ENCODE measurements around the gene HCFC1. TPM values are rescaled to one million over a fixed set of nuclear protein-coding genes. Genes with fewer than 3 reads are reported as not detected.

Gene HCFC1
- total and polyA plus RNA-seq, 9 of the 15 experiments (the other 6 are each of a cell fraction or from before 2014, with no cell fraction given), result 2.8 to 133 (median 17.1) TPM

- no peak for TF ChIP-seq TRIM25 (IDR thresholded peaks at IDR 0.05; ENCODE audit: borderline replicate concordance)
- no peak for TF ChIP-seq TFAM (CRISPR knock-in tag; conservative IDR thresholded peaks at IDR 0.05)
- peak; percentile 11 for TF ChIP-seq CCNT2 (IDR thresholded peaks at IDR 0.05; ENCODE audit: borderline replicate concordance, extremely low read depth, insufficient read length, low read depth, low read length)
- TF ChIP-seq FIP1L1 (IDR thresholded peaks at IDR 0.05; ENCODE audit: low read depth, low read length, poor library complexity, severe bottlenecking), result no peak
- TF ChIP-seq, protein P1, sequence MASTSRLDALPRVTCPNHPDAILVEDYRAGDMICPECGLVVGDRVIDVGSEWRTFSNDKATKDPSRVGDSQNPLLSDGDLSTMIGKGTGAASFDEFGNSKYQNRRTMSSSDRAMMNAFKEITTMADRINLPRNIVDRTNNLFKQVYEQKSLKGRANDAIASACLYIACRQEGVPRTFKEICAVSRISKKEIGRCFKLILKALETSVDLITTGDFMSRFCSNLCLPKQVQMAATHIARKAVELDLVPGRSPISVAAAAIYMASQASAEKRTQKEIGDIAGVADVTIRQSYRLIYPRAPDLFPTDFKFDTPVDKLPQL (IDR thresholded peaks at IDR 0.05; ENCODE audit: extremely low read depth, insufficient read length), result no peak
- no peak for TF ChIP-seq ZNF79 (CRISPR knock-in tag; IDR thresholded peaks at IDR 0.05; ENCODE audit: low read depth)
- no peak for TF ChIP-seq ZFP36 (IDR thresholded peaks at IDR 0.05; ENCODE audit: low read depth, low read length, partially characterized antibody)
- TF ChIP-seq JUNB (CRISPR knock-in tag; conservative IDR thresholded peaks at IDR 0.05), result no peak
- TF ChIP-seq ZNF282 (CRISPR knock-in tag; IDR thresholded peaks at IDR 0.05), result no peak
- TF ChIP-seq CBX8 (IDR thresholded peaks at IDR 0.05; ENCODE audit: borderline replicate concordance, extremely low read depth, low read depth, low read length, poor library complexity, severe bottlenecking), result no peak
- 0 out of 4 replicates have a peak, but pooled peaks of 1 of the 2 experiments have one; percentile 17 for TF ChIP-seq NONO (IDR thresholded peaks at IDR 0.05; ENCODE audit: low read depth in 2 of 2, low read length in 1 of 2)
- peak; percentile 61; the same call in 1 of the 2 replicates for TF ChIP-seq ZNF766 (CRISPR knock-in tag; conservative IDR thresholded peaks at IDR 0.05)
- peak; percentile 86 for TF ChIP-seq SPI1 (IDR thresholded peaks at IDR 0.05; ENCODE audit: borderline replicate concordance, low read depth, low read length)
- no peak for TF ChIP-seq CSDE1 (IDR thresholded peaks at IDR 0.05)
- TF ChIP-seq SIN3B (IDR thresholded peaks at IDR 0.05; ENCODE audit: low read depth), result no peak
- no peak; the same call in 1 of the 2 replicates for TF ChIP-seq MTA1 (IDR thresholded peaks at IDR 0.05; ENCODE audit: borderline replicate concordance)
- no peak for TF ChIP-seq PYGO2 (tag; IDR thresholded peaks at IDR 0.05)
- no peak for TF ChIP-seq FOXJ3 (CRISPR knock-in tag; IDR thresholded peaks at IDR 0.05)
- no peak for TF ChIP-seq SMAD2 (IDR thresholded peaks at IDR 0.05; ENCODE audit: low read depth, low read length)
- TF ChIP-seq, protein P2, sequence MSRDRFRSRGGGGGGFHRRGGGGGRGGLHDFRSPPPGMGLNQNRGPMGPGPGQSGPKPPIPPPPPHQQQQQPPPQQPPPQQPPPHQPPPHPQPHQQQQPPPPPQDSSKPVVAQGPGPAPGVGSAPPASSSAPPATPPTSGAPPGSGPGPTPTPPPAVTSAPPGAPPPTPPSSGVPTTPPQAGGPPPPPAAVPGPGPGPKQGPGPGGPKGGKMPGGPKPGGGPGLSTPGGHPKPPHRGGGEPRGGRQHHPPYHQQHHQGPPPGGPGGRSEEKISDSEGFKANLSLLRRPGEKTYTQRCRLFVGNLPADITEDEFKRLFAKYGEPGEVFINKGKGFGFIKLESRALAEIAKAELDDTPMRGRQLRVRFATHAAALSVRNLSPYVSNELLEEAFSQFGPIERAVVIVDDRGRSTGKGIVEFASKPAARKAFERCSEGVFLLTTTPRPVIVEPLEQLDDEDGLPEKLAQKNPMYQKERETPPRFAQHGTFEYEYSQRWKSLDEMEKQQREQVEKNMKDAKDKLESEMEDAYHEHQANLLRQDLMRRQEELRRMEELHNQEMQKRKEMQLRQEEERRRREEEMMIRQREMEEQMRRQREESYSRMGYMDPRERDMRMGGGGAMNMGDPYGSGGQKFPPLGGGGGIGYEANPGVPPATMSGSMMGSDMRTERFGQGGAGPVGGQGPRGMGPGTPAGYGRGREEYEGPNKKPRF (IDR thresholded peaks at IDR 0.05; ENCODE audit: low read depth, low read length), result no peak
- TF ChIP-seq ZKSCAN1 (IDR thresholded peaks at IDR 0.05; ENCODE audit: low read depth, low read length), result no peak
- no peak for TF ChIP-seq SIN3A (IDR thresholded peaks at IDR 0.05; ENCODE audit: borderline replicate concordance in 2 of 2, control insufficient read depth in 1 of 2, low read depth in 2 of 2, low read length in 2 of 2)
Observed at GRCh38 chrX:153900831-153901752, 70.5 kb downstream of the HCFC1 start (continued).
